GM12878 (cell line): ENCODE data around the gene TEF.

Experiments used
- ASH2L ChIP-seq: fragments of 300-600, 200-600 bp; sonication (generic); IDR thresholded peaks from 2 replicates; pipeline ENCODE4 v1.6.1; 2017; ENCODE audit warnings: low read depth, mild to moderate bottlenecking, borderline replicate concordance
- CTCF ChIP-seq, 3 experiments: IDR thresholded peaks in 2 of 3; conservative IDR thresholded peaks in 1 of 3; 2 replicates each; pipeline ENCODE4 v1.5.1; 2011; ENCODE audit warnings: low read depth in 3 of 3, low read length in 3 of 3, mild to moderate bottlenecking in 3 of 3, control low read depth in 2 of 3, moderate library complexity in 2 of 3, inconsistent platforms in 1 of 3, mixed read lengths in 1 of 3; ENCODE audit not compliant: control insufficient read depth in 2 of 3, insufficient read depth in 1 of 3; ENCODE audit errors: extremely low read depth in 1 of 3
- MEF2A ChIP-seq: IDR thresholded peaks from 2 replicates; pipeline ENCODE4 v1.6.1; 2011; ENCODE audit warnings: low read depth, mild to moderate bottlenecking, low read length, moderate library complexity; ENCODE audit not compliant: insufficient read depth

- no peak for TF ChIP-seq MEF2A
- peak; percentile 97 to 98 (median 97); a peak in 5 of 6 replicates for TF ChIP-seq CTCF (IDR thresholded peaks at IDR 0.05 in 2 of 3, conservative IDR thresholded peaks at IDR 0.05 in 1 of 3; ENCODE audit: control insufficient read depth in 2 of 3, extremely low read depth in 1 of 3, insufficient read depth in 1 of 3, low read depth in 3 of 3, low read length in 3 of 3)
- TF ChIP-seq ASH2L = no peak
Observed at GRCh38 chr22:41403532-41404318, 22.0 kb downstream of the TEF start.
